Body of pancreas (tissue), 4 donors: Measurements from ENCODE around the gene DPH1. TPM values are rescaled to one million over a fixed set of nuclear protein-coding genes. Genes with fewer than 3 reads are reported as not detected.
A peak's percentile ranks its signal among the peaks of the same experiment; 100 is the strongest.

Experiments
- ATAC-seq: fragments of 150-250 bp; one replicate; pipeline ENCODE4 v1.9.1; 2016
- DNase-seq, 4 donors: peaks; one replicate each; pipeline ENCODE4 v3.0.0-alpha.2; 2019
- H3K27ac ChIP-seq, 4 donors: fragments of 200-600 bp; sonication (generic); 1 replicate in 3 of 4; 2 replicates in 1 of 4; pipeline versions ENCODE4 v1.5.1 to v1.6.1; 2016 to 2019; ENCODE audit warnings: mild to moderate bottlenecking in 1 of 4, mixed read lengths in 1 of 4, moderate library complexity in 1 of 4
- H3K27me3 ChIP-seq, 2 donors: fragments of 200-600 bp; sonication (generic); one replicate each; pipeline ENCODE4 v1.6.0; 2016; ENCODE audit warnings: mild to moderate bottlenecking in 1 of 2
- H3K36me3 ChIP-seq, 2 donors: fragments of 200-600 bp; sonication (generic); replicated peaks in 1 of 2; 2 replicates each; pipeline ENCODE4 v1.5.1; 2016; ENCODE audit warnings: low read depth in 2 of 2; ENCODE audit not compliant: insufficient read depth in 1 of 2
- H3K4me1 ChIP-seq: fragments of 200-600 bp; sonication (generic); one replicate; pipeline ENCODE4 v1.6.0; 2016
- H3K4me3 ChIP-seq, 2 donors: fragments of 200-600 bp; sonication (generic); 1 replicate in 1 of 2; 2 replicates in 1 of 2; pipeline ENCODE4 v1.5.1; 2016 to 2019
- H3K9me3 ChIP-seq, 3 donors: fragments of 200-600 bp; sonication (generic); 1 replicate in 2 of 3; 2 replicates in 1 of 3; pipeline ENCODE4 v1.5.1; 2016
- POLR2A ChIP-seq, 3 donors: fragments of 450-650 bp; IDR thresholded peaks; one replicate each; pipeline ENCODE4 v1.6.1; 2016; ENCODE audit warnings: antibody characterized with exemption in 3 of 3, mild to moderate bottlenecking in 2 of 3
- WGBS, 2 donors: methylation state at CpG; one replicate each; pipeline ENCODE4 v1.1.5; 2017; 5-methylcytosine and 5-hydroxymethylcytosine counted together
- intact Hi-C: fragments of 100-400 bp; cut with DNase I; formaldehyde crosslinking; loops from one replicate; pipeline ENCODE4 v1.15.1; 2023
- total RNA-seq, 2 donors: library from RNA; depleted of rRNA; stranded (reverse); fragments of >200 nt; gene quantifications; one replicate each; pipeline ENCODE4 v1.1.0, GENCODE V29; 2016
- TF ChIP-seq, protein P1 (sequence below), 7 experiments: fragments of 450-650 bp in 4 of 7; fragments of 200-600 bp in 3 of 7; sonication (generic) in 3 of 7; IDR thresholded peaks; one replicate each; pipeline ENCODE4 v1.5.1; 2016 to 2019; ENCODE audit warnings: antibody characterized with exemption in 7 of 7

DPH1 gene
- total RNA-seq, 2 donors from 2014 or later: 34.8 to 77.8 TPM

DNA sequence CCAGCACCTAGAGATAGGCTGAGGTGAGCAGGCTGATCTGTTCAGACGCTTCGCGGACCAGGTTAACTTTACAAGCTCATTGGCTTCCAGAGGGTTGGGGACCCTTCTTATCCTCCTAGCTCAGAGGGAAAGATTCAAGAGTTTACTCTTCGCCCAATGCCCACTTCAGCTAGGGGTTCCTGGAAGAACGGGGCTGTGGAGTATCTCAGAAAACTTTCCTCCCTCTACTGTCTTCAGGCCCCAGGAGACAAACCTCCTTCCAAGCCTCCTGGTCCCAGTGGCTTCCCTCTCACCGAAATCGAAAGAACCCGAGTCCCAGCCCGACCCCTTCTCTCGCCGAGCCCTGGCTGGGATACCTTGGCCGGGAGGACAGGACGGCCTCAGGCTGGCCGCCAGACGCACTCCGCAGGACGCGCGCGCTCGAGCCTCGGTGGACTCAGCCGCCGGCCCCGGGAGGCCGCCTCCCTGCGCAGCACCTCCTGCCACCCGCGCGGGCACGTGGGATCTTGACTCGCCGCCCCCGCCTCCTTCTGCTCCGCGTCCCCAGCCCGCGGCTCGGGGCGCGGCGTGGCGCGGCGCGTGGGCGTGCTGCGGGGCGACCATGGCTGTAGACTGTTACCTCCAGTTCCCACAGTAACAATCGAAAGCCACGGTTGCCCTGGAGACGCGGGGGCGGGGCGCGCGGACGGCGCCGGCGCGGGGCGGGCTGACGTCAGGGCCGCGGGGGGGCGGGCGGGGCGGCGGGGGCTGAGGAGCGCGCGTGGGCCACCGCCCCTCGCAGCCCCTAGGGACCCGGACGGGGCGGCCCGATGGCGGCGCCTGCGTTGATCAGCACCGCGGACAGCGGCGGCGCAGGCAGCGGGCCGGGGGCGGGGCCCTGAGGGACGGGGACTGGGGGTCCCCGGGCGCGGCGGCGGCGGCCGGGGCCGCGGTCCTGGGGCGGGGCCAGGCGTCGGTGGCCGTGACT, 19.7 kb downstream of the DPH1 start:
- peaks cover 0 to 4% of the 10 kb centered on the region in 2 donors for H3K27me3 ChIP-seq
- H3K9me3 ChIP-seq: no peaks in the 10 kb centered on the region
- intact Hi-C loops: no loop called here
- peak overlapping the region in 3 of 4 donors; percentile 17 to 53 (median 26) for H3K27ac ChIP-seq
- no peaks in the 10 kb centered on the region for H3K36me3 ChIP-seq
- 1 to 10% methylated on average over 5 to 90 of the region's 104 CpGs for WGBS, 2 donors
- TF ChIP-seq, protein P1, sequence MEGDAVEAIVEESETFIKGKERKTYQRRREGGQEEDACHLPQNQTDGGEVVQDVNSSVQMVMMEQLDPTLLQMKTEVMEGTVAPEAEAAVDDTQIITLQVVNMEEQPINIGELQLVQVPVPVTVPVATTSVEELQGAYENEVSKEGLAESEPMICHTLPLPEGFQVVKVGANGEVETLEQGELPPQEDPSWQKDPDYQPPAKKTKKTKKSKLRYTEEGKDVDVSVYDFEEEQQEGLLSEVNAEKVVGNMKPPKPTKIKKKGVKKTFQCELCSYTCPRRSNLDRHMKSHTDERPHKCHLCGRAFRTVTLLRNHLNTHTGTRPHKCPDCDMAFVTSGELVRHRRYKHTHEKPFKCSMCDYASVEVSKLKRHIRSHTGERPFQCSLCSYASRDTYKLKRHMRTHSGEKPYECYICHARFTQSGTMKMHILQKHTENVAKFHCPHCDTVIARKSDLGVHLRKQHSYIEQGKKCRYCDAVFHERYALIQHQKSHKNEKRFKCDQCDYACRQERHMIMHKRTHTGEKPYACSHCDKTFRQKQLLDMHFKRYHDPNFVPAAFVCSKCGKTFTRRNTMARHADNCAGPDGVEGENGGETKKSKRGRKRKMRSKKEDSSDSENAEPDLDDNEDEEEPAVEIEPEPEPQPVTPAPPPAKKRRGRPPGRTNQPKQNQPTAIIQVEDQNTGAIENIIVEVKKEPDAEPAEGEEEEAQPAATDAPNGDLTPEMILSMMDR (IDR thresholded peaks at IDR 0.05): no peak
- TF ChIP-seq POLR2A (IDR thresholded peaks at IDR 0.05): no peak
- H3K4me1 ChIP-seq: peaks cover 40% of the 10 kb centered on the region
- ATAC-seq (peak; percentile 77), DNase-seq (peak; percentile 86 to 90 (median 88))
- H3K4me3 ChIP-seq: peak overlapping the region; percentile 54 to 72

DNA sequence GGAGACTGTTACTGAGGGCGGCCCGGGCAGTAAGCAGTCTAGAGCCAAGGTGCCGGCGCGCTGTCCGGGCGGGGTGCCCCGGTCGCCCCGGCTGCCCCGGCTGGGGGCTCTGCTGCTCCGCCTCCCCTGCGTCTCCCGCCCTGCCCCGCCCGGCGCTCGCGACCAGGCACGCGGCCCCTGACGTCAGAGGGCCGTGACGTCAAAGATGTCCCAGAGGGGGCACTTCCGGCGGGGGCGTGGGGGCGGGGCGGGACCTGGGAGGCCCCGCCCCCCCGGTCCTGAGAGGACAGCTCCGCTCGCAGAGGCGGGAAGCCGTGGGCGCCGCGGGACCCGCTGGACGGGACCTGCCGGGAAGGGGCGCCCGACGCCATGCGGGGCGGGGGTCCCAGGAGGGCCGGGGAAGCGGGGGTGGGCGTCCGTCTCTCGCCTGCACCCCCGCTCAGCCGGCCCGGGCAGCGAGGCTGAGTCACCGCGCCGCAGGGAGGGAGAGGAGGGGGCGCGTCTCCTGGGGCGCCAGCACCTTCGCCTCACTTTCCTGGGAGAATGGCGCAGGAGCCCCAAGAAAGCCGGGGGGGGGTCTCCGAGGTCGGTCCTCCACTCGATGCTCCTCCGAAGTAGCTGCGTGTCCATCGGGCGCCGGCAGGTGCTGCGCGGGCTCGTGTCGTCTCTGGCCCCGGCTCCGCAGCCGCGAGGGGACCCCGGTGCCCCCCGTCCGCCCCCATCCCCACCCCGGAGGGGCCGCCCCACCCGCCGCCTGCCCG, 20.5 kb downstream of the DPH1 start:
- no peaks in the 10 kb centered on the region for H3K36me3 ChIP-seq
- intact Hi-C loops: no loop called here
- peak overlapping the region in 1 of 4 donors; percentile 53 for H3K27ac ChIP-seq
- H3K9me3 ChIP-seq: no peaks in the 10 kb centered on the region
- 1% methylated on average over 25 of the region's 88 CpGs; no CpG with 5 or more reads in 1 of the 2 donors for WGBS, 2 donors
- peak; percentile 69 to 74 (median 69) for DNase-seq
- ATAC-seq: peak; percentile 57
- peaks cover 49% of the 10 kb centered on the region for H3K4me1 ChIP-seq
- H3K27me3 ChIP-seq: peaks cover 0 to 8% of the 10 kb centered on the region in 2 donors
- H3K4me3 ChIP-seq: peak overlapping the region in 1 of 2 donors; percentile 15
- TF ChIP-seq POLR2A (IDR thresholded peaks at IDR 0.05): peak in 1 of 3 donors; percentile 11
- TF ChIP-seq, protein P1 (IDR thresholded peaks at IDR 0.05): no peak

DNA sequence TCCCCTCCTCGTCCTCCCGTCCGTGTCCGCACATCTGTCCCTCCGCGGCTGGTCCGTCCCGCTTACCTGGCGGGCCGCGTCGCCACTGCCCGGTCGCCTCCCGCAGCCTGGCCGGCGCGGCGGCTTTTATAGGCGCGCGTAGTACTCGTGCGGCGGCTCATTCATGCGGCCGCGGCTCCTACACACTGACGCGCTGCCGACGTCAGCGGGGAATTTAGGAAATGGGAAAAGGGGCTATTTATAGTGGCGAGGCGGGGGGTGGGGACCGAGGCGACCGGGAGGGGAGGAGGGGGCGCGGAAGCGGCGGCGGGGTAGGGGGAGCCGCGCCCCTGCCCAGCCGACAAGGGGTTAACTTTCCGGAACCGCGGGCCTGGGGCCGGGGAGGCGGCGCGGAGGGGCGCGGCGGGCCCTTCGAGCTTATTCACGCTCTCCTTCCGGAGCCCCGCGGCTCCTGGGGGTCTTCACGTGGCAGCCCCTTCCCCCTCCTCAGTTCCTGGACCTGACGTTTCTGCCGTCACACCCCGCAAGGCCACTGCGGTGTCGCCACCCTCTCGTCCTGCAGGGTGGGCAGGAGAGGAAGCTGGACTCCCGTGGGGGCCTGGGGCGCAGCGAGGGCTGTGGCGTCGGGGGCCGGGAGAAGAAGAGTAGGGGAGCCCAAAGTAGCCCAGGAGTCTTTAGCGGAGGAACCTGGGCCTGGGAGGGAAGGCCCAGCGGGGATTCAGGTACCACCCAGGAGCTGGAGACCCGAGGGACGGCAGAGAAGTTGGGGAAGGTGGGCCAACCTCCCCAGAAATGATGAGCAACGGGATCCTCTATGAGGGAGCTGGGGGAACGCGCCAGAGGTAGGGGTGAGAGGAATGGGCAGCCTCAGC, 21.3 kb downstream of the DPH1 start:
- 7 to 36% methylated on average over 9 to 69 of the region's 81 CpGs for WGBS, 2 donors
- DNase-seq: no peak
- Histone ChIP-seq H3K9me3 (no peaks in the 10 kb centered on the region), H3K4me3 (peak overlapping the region in 1 of 2 donors; percentile 15), H3K4me1 (peaks cover 52% of the 10 kb centered on the region), H3K27ac (no peak overlapping the region), H3K36me3 (no peaks in the 10 kb centered on the region), H3K27me3 (peaks cover 0 to 10% of the 10 kb centered on the region in 2 donors)
- no peak for ATAC-seq
- intact Hi-C loops: no loop called here
- peak in 1 of 3 donors; percentile 10 for TF ChIP-seq POLR2A (IDR thresholded peaks at IDR 0.05)
- TF ChIP-seq, protein P1 (IDR thresholded peaks at IDR 0.05): no peak

DNA sequence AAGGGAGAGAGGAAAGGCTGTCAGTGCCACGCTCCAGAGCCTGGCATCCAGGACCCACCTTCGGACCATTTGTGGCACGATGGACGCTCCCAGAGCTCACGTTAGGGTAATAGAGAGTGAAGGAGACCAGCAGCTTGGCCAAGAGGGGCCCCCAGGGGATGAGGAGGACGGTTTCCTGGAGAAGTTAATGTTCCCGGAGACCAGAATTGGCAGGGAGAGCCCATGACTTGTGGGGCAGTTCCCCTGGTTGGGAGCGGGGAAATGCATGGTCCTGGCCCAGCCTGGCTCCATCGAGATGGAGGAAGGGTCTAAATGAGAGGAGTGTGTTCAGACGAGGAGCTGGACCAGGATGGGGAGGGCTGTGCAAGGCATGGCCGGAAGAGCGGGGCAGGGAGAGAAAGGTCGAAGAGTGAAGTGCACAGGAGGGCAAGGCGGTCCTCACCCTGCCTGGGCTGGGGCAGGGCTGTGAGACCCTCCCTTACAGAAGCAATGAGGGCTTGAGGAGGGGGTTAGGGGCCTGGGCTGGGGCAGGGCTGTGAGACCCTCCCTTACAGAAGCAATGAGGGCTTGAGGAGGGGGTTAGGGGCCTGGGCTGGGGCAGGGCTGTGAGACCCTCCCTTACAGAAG, 22.1 kb downstream of the DPH1 start:
- H3K36me3 ChIP-seq: no peaks in the 10 kb centered on the region
- TF ChIP-seq POLR2A (IDR thresholded peaks at IDR 0.05): no peak
- TF ChIP-seq, protein P1 (IDR thresholded peaks at IDR 0.05): no peak
- intact Hi-C loops: no loop called here
- 39% methylated on average over 14 of the region's 14 CpGs for WGBS, 2 donors
- no peaks in the 10 kb centered on the region for H3K9me3 ChIP-seq
- peaks cover 0 to 17% of the 10 kb centered on the region in 2 donors for H3K27me3 ChIP-seq
- ATAC-seq: no peak
- no peak overlapping the region for H3K4me3 ChIP-seq
- peaks cover 60% of the 10 kb centered on the region for H3K4me1 ChIP-seq
- DNase-seq: no peak
- no peak overlapping the region for H3K27ac ChIP-seq
